Measurements from ENCODE around the gene PNLIPRP1. TPM values are rescaled to one million over a fixed set of nuclear protein-coding genes. Genes with fewer than 3 reads are reported as not detected.

The PNLIPRP1 gene
- polyA plus RNA-seq (ENCODE audit: insufficient read length in 10 of 10): not detected
- long read RNA-seq, donor 1: 0 reads
- long read RNA-seq, donor 2: 0 reads
- long read RNA-seq, donor 3: 0 reads
- long read RNA-seq, donor 4: 0 reads
- long read RNA-seq, donor 5: 0 reads
- long read RNA-seq, donor 6: 0 reads
- long read RNA-seq, donor 7: 0 reads
- long read RNA-seq, donor 8: 0 reads
- long read RNA-seq, donor 9: 0 reads

DNA sequence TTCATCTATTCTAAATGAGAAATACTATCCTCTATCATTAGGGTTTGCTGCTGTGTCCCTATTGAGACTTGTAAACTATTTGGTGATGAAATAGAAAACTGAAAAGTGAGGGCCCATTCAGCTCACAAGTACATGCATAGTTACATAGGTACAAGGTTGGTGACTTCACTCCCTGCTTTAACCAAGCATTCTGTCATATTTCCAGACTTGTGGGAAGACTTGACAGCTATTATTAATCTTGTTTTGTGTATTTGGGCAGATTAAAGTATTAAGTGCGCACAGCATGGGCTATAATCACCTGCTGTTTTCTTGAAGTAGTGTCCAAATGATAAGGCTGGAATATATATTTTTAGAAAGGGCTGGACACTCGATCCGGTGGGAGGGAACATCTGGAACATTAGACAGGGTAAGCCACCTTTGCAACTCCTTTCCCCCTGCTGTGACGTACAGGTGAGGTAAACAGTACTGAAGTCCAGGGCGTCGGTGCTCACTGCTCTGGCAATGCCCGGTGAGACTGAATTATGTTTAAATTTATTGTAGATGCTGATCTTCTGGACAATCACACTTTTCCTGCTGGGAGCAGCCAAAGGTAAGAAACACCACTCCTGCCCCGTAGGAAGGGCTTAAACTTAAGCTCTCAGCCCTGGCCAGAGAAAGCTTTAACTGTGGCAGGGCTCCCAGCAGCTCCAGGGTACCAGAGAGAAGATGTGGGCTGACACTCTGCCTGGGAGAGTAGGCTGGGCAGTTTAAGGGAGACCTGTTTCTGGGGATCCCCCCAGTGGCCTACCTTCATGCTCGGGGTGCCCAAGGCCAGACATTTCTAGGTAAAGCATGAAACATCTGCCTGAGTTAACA lies at the start of gene PNLIPRP1:
TSS of gene PNLIPRP1 (plus strand) at position 370 of the 855 bp plus-strand sequence. CDS start at position 541, 171 bp downstream.
- no peak for DNase-seq

DNA sequence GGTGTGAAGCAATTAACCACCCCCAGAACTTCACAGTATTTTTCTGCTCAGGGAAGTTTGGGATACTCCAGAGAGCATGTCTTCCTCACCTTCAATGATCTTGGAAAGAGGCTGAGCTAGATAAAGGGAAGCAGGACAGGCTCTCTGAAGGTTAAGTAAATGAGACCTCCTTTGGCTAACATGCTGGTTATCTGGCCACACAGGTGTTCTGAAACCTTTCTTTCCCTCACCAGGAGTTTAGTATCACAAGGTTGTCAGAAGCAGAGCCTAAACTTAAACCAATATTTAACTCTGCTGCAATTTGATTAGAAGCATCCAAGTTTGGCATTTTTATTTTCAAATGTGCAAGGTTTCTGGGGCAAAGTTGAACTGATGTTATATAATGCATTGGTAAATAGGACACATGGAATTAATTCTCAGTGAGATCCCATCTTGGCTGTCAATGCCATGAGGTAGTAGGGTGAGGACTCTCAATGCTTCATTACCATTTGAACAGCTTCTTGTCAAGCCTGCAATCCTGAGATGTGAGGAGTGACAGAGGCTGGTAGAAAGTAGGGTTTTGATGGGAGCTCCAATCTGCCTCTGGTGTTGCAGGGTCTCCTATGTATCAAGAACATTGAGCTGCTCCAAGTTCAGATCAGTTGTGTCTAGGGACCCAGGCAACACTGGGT lies 48.6 kb upstream of the PNLIPRP1 start:
- DNase-seq: no peak

DNA sequence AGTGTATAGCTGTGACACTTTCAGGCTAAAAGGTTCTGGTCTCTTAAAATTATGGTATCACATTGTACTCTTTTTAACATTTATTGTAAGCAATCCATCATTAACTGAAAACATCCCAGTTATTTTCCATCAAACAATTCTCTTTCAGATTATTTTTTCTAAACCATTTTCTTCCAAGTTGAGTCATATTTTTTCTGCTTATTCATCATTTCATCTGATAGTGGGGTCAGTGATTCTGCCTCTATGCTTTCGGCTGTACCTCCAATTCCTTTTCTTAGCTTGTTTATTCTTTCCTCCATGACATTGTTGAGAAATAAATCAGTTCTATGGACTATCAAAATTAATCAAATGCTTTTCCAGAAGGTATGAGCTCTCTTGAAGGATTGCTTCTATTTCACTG lies 45.6 kb upstream of the PNLIPRP1 start:
- DNase-seq: no peak

DNA sequence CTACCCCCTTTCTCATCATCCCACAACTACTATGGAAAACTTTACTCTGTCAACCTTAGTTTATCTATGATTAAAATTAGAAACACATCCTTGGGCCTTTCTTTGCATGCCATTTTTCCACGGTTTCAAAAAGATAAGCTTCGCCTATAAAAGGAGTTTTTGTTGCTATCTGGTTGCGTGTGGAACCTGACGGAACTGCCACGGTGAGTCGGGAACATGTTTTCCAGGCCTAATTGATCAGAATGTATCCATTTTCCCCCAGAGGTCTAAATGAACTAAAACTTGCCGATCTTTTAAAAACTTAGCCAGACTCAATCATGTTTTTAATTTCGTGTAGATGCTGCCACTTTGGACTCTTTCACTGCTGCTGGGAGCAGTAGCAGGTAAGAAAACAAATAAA lies 45.0 kb upstream of the PNLIPRP1 start, which contains the start of gene PNLIP:
TSS of gene PNLIP (plus strand) at position 176 of the 400 bp plus-strand sequence. CDS start at position 338, 162 bp downstream.
- DNase-seq: no peak

DNA sequence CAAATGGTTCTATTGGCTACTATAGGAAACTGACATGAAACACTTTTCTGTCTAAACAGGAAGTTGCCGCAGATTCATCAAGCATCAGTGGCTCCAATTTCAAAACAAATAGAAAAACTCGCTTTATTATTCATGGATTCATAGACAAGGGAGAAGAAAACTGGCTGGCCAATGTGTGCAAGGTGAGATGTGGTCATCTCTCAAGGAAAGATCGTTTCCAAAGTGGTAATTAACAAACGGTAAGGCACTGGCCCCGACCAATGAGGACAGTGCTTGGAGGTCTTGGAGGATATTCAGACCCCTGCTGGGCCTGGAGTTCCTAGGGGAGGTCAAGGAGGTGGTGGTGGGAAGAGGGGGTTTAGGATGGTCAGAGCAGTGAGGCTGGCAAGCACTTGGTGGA lies 42.5 kb upstream of the PNLIPRP1 start:
- DNase-seq: no peak

DNA sequence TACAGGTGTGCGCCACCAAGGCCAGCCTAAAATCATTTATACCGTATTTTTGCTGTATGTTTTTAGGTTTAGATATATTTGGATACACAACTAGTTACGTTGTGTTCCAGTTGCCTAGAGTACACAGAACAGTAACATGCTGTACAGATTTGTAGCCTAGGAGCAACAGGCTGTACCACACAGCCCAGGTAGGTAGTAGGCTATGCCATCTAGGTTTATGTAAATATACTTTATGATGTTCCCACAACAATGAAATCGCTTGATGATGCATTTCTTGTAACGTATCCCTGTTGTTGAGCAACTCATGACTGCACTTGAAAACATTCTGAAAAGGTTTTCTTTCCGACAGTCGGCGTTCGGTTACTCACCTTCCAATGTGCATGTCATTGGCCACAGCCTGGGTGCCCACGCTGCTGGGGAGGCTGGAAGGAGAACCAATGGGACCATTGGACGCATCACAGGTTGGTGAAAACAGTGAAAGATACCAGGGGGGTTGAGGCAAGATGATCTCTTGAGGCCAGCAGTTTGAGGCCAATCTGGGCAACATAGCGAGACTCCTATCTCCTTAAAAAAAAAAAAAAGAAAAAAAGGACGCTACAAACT lies 37.3 kb upstream of the PNLIPRP1 start:
- no peak for DNase-seq

DNA sequence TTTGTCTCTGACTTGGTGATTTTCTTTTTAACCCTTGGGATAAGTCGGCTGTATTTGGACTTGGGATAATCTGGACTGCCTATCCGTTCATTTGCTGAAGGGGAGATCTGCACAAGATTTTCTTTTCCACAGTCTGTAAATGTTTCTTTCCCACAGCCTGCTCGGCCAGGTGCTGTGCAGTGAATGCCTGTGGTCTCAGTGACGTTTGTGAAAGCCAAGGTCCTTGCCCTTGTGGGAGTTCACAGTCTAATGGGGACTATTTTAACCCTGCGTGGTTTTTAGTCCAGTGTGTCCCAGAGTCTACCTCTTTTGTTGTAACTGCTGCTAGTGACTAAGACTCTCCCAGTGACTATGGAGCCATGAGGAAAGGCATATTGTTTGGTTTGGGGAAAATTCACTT lies 36.1 kb upstream of the PNLIPRP1 start:
- DNase-seq: no peak

DNA sequence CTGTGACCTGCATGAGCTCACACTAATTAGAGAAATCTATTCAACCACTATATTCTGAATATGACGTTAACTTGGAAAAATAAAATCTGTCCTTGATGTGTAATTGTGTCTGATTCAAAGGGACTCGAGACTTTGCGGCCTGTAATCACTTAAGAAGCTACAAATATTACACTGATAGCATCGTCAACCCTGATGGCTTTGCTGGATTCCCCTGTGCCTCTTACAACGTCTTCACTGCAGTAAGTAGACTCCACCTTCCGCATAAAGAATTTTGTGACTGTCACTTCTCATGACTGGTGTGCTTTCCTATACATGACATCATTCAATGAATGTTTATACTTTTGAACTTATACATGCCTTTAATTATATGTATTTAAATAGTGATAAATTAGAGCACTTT lies 34.9 kb upstream of the PNLIPRP1 start:
- no peak for DNase-seq

DNA sequence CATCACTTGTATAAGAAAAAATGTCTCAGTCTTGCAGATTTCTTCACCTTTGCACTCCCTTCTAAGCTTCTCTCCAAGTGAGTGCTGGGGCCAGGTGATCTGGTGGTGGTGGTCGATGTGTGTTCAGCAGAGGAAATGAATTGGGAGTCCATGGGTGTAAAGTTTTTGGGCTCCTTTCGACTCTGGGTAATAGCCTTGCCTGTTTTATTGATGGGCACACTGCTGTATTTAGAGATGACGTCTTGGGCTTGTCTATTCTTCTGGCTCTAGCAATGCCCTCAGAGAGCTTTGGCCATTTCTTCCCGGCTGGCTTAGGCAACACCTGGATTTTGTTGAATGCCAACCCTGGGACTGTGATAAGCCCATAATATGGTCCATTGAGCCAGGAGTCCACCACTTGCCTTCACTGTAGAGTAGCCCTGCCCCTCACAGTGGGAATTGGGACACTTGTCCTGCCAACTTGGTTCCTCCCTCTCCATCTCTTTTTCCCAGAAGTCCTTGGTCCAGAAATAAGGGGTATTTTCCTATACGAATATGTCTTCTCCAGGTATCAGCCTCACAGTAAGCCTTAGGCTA lies 33.4 kb upstream of the PNLIPRP1 start:
- DNase-seq: no peak

DNA sequence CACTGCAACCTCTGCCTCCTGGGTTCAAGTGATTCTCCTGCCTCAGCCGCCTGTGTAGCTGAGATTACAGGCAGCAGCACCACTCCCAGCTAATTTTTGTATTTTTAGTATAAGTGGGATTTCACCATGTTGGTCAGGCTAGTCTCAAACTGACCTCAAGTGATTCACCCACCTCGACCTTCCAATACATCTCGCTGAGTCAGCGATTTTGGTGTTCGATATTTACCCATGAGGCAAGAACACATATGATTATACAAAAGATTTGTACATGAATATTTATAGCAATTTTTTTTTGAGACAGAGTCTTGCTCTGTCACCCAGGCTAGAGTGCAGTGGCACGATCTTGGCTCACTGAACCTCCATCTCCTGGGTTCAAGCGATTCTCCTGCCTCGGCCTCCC lies 25.2 kb upstream of the PNLIPRP1 start:
- no peak for DNase-seq

DNA sequence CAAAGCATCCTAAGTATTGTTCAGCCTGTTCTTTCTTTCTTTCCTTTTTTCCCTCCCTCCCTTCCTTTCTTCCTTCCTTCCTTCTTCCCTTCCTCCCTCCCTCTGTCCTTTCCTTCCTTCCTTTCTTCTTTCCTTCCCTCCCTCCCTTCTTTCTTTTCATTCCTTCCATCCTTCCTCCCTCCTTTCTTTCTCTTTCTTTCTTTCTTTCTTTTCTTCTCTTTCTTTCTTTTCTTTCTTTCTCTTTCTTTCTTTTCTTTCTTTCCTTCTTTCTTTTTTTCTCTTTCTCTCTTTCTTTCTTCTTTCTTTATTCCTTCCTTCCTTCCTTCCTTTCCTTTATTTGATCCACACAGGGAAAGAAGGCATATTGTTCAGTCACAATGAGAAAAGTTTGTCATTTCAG lies 23.8 kb upstream of the PNLIPRP1 start:
- no peak for DNase-seq

DNA sequence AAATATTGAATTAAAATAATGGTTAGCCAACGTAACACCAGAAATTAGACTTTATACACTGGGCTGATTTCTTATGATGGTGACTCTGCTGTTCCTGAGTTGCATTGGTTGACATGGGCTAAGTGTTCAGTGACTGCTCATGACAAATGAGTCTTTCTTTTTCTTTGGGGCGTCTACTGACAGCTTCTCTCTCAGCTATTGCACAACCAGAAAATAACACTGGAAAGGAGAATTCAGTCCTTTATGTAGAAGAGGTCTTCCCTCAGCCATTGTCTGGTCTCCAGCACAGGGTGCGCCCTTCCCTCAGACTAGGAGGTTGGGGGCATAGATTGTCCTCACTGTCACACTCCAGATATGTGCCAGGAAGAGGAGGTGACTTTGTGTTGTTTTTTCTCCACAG lies 23.4 kb upstream of the PNLIPRP1 start:
- no peak for DNase-seq

DNA sequence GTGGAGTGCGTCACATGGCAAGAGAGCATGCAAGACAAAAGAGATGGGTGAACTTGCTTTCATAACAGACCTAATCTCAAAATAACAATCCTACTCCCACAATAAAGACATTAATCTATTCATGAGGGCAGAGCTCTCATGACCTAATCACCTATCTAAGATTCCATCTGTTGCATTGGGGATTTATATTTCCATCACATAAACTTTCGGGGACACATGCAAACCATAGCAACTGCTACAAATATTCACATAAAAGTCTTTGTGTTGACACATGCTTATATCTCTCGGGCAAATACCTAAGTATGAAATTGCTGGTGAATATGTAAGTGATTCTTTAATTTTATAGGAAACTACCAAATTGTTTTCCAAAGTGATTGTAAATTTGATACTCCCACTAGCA lies 16.0 kb upstream of the PNLIPRP1 start:
- no peak for DNase-seq

DNA sequence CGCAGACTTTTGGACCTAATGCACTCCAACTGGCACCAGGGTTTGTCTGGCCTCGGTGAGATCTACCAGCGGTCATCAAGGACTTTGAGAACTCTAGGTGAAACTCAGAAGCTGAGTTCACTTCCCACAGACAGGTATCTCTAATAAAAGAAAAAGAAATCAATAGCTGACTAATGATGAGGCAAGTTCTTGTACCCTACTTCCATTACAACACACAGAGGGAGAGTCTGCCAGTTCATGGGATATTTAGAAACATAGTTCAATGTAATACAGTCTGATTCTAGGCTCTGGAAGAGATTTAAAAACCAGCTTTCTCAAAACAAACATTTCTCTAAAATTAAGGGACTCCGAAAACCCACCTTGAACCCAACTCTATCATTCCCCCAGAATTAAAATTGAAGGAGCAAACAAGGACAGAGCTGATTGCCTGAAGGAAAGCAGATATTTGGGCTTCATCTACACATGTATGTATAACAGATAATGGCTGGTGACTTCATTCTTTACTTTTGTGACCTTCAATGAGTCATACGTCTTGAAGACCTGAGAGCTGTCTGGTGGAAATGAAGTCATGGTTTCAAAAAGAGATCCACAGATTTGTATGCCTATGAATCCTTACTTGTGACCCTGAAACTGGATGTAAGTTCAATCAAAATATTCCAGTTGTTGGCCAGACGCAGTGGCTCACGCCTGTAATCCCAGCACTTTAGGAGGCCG lies 2.7 kb upstream of the PNLIPRP1 start:
- no peak for DNase-seq

DNA sequence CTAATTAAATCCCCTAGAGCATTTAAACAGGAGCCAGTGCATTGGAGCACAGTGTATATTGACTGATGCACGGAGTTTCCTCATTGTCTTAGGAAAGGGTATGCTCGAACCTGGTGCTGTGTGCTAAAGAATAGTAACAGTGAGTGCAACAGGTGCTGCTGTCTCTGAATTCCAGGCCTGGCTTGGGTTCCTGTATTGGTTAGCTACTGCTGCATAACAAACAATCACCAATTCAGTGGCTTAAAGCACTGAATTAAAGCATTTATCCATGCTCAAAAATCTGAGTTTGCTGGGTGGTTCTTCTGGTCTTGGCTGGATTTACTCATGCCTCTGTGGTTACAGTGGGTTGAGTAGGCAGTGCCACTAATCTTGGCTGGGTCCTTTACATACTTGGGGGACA lies 1.8 kb upstream of the PNLIPRP1 start:
- DNase-seq: no peak

DNA sequence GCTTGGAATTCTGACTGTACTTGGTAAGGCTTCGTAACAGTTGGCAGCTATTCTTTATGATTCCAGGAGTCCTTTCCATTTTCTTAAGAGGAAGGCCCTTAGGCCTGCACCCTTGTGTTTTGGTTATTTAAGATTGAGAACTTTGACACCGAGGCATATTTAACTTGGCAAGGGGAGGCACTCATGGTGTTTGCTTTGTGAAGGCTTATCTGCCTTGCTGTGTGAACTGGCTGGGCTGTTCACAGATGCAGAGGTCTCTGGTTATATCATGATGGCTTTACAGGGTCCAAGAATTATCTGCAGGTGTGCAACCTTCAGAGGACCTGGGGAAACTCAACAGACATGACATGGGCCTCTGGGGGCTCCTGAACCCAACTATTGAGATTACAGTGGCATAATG lies 833 bp upstream of the PNLIPRP1 start:
- DNase-seq: no peak

DNA sequence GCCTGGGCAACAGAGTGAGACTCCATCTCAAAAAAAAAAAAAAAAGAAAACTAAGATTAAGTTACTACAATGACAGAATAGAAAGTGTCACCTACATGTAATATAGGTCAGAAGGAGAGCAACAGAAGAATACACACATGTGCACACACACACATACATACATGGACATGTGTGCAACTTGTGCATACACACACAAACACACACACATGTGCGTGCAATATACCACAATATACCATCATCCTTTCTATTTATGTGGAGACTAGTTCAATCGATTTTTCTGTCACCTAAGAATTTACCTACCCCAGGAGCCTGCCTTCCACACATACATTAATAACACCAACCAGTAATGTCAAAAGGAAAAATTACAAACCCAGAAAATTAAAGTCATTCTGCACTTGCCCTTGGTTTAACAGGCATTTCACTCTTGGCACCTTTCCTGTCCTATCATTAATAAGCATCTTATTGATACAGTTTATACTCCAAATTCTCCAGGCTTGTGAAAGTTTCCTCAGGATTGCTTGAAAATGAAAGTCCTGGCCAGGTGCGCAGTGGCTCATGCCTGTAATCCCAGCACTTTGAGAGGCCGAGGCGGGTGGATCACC lies 2.5 kb downstream of the PNLIPRP1 start:
- DNase-seq: no peak

DNA sequence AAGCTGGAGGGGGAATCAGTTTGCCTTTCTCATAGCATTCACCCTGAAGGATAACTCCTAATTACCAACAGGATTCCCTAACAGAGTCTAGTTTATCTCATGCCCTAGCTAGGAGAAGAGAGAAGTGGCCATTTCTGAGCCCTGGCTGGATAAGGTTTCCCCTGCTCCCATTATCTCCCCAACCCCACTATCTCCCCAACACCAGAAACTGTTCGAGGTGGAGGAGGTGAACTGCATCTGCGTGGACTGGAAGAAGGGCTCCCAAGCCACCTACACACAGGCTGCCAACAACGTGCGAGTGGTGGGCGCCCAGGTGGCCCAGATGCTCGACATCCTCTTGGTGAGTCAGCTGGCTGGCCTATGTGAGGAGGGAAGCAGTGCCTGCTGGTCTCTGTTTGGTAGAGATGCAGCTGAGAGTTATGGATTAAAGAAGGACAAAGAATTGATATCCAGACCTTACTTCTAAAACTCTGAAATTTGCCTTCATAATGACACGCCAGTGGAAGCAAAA lies 3.8 kb downstream of the PNLIPRP1 start:
- DNase-seq: no peak

DNA sequence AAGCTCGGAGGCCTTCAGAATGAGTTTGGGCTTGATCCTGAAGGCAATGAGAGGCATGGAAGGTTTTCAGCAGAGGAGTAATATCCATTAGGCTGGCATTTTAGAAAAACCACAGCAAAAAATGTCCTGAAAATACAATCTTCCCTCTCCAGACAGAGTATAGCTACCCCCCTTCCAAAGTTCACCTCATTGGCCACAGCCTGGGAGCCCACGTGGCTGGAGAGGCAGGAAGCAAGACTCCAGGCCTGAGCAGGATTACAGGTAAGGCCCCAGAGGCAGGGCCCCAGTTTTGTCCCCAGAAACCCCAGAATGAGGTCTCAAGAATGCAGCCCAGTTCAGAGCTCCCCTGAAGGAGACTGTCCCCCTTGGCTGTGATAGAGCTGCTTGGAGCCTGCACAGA lies 5.3 kb downstream of the PNLIPRP1 start:
- no peak for DNase-seq

DNA sequence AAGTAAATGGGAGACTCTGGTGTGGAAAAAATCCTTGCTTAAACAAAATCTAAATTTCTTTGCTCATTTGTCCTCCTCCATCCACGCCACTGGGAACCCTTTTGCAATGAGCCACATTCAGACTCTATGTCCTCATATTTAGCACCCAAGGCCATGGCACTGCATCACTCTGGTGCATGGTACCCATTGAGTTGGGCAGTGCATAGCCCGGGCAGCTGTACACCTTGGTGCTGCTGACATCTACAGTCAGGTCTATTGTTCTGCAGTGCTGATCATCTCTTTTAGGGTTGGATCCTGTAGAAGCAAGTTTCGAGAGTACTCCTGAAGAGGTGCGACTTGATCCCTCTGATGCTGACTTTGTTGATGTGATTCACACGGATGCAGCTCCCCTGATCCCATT lies 6.8 kb downstream of the PNLIPRP1 start:
- DNase-seq: no peak

DNA sequence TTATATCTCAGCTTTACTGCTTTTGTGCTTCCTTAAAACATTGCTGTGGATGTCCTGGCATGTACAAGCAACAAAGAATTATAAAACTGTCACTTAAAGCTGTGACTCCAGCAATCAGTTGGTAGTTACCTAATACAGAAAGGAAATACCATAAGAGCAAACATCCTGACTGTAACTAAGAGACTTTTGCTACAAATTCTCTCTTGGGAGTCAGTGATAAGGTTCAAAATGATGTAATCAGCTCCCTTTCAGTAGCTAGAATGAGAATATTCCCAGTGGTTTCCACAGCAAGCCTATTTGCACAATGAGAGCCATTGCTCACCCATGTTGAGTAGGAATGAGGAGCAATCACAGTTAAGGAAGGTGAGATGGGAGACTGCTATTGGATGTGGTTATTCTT lies 7.6 kb downstream of the PNLIPRP1 start:
- no peak for DNase-seq
